ENCODE measurements around the gene GTF2B.

The GTF2B gene

DNA sequence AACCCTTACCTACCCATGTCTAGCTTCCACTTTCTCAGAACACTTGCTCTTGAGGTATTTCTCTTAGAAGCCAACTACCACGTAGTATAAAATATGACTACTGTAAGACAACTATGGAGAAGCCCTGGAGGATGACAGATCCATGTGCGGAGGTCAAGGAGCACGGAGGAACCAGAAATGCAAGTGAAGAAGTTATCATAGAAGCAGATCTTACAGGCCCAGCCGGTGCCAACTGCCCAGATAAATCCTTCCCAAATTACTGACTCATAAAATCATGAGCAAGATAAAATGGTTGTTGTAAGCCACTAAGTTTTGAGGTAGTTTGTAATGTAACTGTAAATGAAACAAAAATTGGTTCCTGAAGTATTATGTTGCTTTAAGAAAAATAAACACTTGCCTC is 12.6 kb downstream of the GTF2B start:
- Mint-ChIP-seq H3K4me1 (peaks cover 5% of the 10 kb centered on the region), H3K36me3 (ENCODE audit: low read depth) (peaks cover 9% of the 10 kb centered on the region), H3K4me3 (no peak overlapping the region)

DNA sequence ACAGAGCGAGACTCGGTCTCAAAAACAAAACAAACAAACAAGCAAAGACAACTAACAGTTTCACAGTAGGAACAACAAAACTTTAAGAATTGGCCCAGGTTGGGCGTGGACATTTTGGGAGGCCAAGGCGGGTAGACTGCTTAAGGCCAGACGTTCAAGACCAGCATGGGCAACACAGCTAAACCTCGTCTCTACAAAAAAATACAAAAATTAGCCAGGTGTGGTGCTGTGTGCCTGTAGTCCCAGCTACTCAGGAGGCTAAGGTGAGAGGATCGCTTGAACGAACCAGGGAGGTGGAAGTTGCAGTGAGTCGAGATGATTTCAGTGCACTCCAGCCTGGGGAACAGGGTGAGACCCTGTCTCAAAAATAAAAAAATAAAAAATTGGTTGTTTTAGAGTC is 13.5 kb downstream of the GTF2B start:
- peaks cover 5% of the 10 kb centered on the region for H3K4me1 Mint-ChIP-seq
- no peak overlapping the region for H3K27ac Mint-ChIP-seq
- H3K36me3 Mint-ChIP-seq (ENCODE audit: low read depth) = peaks cover 4% of the 10 kb centered on the region
- no peak overlapping the region for H3K4me3 Mint-ChIP-seq
- no peaks in the 10 kb centered on the region for H3K9me3 Mint-ChIP-seq
- H3K27me3 Mint-ChIP-seq (ENCODE audit: low read depth) = no peaks in the 10 kb centered on the region
- TF ChIP-seq, protein P1, sequence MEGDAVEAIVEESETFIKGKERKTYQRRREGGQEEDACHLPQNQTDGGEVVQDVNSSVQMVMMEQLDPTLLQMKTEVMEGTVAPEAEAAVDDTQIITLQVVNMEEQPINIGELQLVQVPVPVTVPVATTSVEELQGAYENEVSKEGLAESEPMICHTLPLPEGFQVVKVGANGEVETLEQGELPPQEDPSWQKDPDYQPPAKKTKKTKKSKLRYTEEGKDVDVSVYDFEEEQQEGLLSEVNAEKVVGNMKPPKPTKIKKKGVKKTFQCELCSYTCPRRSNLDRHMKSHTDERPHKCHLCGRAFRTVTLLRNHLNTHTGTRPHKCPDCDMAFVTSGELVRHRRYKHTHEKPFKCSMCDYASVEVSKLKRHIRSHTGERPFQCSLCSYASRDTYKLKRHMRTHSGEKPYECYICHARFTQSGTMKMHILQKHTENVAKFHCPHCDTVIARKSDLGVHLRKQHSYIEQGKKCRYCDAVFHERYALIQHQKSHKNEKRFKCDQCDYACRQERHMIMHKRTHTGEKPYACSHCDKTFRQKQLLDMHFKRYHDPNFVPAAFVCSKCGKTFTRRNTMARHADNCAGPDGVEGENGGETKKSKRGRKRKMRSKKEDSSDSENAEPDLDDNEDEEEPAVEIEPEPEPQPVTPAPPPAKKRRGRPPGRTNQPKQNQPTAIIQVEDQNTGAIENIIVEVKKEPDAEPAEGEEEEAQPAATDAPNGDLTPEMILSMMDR (IDR thresholded peaks at IDR 0.05; ENCODE audit: unreplicated experiment in 3 of 3) = no peak

More for the DNA sequence above, 12.6 kb downstream of the GTF2B start:
- Mint-ChIP-seq H3K27me3 (ENCODE audit: low read depth) (no peaks in the 10 kb centered on the region), H3K9me3 (no peaks in the 10 kb centered on the region), H3K27ac (no peak overlapping the region)
- TF ChIP-seq, protein P1 (IDR thresholded peaks at IDR 0.05; ENCODE audit: unreplicated experiment in 3 of 3) = no peak

DNA sequence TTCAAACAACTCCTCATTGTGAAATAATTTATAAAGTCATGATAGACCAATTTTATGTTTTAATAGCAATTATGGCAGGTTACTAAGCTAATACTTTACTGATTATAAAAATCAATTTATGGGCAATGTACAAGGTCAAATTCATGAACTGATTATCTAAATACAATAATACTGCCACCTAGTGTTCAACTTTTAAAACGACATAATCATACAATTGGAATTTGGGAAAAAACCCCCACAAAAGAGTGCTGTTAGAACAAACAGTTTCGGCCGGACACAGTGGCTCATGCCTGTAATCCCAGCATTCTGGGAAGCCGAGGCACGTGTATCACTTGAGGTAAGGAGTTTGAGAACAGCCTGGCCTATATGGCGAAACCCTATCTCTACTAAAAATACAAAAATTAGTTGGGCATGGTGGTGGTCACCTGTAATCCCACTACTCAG is 14.0 kb downstream of the GTF2B start:
- Mint-ChIP-seq H3K4me1 (peaks cover 5% of the 10 kb centered on the region), H3K27me3 (ENCODE audit: low read depth) (no peaks in the 10 kb centered on the region), H3K4me3 (no peak overlapping the region), H3K36me3 (ENCODE audit: low read depth) (peaks cover 8% of the 10 kb centered on the region), H3K9me3 (no peaks in the 10 kb centered on the region), H3K27ac (no peak overlapping the region)
- TF ChIP-seq, protein P1 (IDR thresholded peaks at IDR 0.05; ENCODE audit: unreplicated experiment in 3 of 3) = peak; percentile 45 to 68 (median 52)

DNA sequence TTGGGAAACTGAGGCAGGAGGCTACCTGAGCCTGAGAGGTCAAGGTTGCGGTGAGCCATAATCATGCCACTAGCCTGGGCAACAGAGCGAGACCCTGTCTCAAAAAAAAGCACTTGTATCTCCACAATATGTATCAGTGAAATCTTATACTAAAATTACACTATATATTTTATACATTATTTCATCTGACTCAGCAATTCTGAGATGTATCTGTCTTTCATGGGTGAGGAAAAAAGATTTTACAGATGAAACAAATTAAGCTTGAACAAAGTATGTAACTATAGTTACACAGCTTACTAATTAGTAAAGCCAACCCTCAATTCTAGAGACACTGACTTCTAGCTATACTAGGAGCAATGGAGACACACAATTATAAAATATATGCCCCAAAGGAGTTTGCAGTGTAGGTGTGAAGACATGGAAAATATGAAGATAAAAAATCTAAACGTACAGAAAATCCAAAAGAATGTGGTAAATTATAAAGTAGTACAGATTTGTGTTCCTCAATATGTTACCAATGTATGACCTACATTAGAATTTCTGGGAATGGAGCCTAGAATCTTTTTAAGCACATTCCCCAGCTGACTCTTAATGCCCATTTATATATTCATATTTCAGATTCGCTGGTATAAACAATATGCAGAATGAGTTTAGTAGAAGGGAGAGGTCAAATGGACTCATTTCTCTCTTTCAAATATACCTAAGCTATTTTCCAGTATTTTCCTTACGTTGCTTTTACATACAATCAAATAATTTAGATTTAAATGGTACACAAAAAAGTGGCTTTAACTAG is 14.6 kb downstream of the GTF2B start:
- H3K9me3 Mint-ChIP-seq = no peaks in the 10 kb centered on the region
- peaks cover 5% of the 10 kb centered on the region for H3K36me3 Mint-ChIP-seq (ENCODE audit: low read depth)
- TF ChIP-seq, protein P1 (IDR thresholded peaks at IDR 0.05; ENCODE audit: unreplicated experiment in 3 of 3) = no peak
- H3K4me3 Mint-ChIP-seq = no peak overlapping the region
- no peaks in the 10 kb centered on the region for H3K27me3 Mint-ChIP-seq (ENCODE audit: low read depth)
- H3K4me1 Mint-ChIP-seq = peaks cover 5% of the 10 kb centered on the region
- H3K27ac Mint-ChIP-seq = no peak overlapping the region

DNA sequence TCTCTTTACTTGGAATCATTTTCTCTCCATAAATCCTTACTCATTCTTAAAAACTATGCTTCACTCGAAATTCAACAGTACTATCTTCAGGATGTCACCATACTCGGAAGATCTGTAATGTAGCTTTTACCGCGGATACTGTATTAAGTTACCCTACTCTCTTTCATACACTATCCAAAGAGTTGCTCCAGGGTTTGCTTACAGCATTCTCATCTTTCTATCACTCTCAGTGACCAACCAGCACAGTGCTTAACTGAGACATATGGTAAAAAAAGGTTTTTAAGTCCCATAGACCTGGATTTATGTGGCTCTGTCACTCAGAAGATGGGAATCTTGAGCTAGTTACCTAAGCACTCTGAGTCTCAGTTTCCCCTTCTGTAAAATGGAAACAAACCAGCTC is 15.8 kb downstream of the GTF2B start:
- TF ChIP-seq, protein P1 (IDR thresholded peaks at IDR 0.05; ENCODE audit: unreplicated experiment in 3 of 3) = no peak
- no peaks in the 10 kb centered on the region for H3K9me3 Mint-ChIP-seq
- peaks cover 8% of the 10 kb centered on the region for H3K36me3 Mint-ChIP-seq (ENCODE audit: low read depth)
- H3K4me1 Mint-ChIP-seq = peaks cover 5% of the 10 kb centered on the region
- no peaks in the 10 kb centered on the region for H3K27me3 Mint-ChIP-seq (ENCODE audit: low read depth)
- H3K27ac Mint-ChIP-seq = no peak overlapping the region
- no peak overlapping the region for H3K4me3 Mint-ChIP-seq
